GM19328 (cell line): ENCODE results near the gene NINL.

Experiments
- ATAC-seq: cut with Tn5 transposase; IDR thresholded peaks from one replicate; pipeline ENCODE4 v1.9.1; 2021; ENCODE audit warnings: mild to moderate bottlenecking, moderate library complexity; ENCODE audit not compliant: unreplicated experiment

Gene NINL

DNA sequence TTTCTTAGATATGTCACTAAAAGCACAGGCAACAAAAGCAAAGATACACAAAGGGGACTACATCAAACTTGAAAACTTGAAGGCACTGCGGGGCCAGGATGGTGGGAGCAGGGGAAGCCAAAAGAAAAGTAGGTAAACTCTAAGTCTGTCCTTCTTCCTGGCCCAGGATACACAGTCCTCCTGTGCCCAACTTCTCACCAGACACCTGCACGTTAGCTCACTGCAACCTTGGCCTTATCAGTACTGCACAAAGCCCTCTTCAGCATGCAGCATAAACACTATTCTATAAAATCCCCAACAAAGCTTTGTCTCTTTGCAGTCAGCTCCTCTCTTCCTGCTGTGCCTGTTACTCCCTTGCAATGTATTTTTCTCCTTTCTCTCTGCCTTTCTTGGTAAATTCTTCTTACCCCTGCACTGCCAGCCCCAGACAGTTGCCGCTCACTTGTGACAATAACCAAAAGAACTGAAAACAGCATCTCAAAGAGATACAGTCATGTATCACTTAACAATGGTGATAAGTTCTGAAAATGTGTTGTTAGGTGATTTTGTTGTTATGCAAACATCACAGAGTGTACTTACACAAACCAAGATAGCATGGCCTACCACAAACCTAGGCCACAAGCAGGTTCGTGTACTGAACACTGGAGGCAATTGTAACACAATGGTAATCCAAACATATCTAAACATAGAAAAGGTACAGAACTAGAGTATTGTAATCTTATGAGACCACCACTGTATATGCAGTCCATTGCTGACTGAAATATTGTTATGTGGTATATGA, 51.2 kb downstream of the NINL start:
- no peak for ATAC-seq

- no peak for ATAC-seq
Observed at GRCh38 chr20:25532971-25533391, 52.4 kb downstream of the NINL start.

DNA sequence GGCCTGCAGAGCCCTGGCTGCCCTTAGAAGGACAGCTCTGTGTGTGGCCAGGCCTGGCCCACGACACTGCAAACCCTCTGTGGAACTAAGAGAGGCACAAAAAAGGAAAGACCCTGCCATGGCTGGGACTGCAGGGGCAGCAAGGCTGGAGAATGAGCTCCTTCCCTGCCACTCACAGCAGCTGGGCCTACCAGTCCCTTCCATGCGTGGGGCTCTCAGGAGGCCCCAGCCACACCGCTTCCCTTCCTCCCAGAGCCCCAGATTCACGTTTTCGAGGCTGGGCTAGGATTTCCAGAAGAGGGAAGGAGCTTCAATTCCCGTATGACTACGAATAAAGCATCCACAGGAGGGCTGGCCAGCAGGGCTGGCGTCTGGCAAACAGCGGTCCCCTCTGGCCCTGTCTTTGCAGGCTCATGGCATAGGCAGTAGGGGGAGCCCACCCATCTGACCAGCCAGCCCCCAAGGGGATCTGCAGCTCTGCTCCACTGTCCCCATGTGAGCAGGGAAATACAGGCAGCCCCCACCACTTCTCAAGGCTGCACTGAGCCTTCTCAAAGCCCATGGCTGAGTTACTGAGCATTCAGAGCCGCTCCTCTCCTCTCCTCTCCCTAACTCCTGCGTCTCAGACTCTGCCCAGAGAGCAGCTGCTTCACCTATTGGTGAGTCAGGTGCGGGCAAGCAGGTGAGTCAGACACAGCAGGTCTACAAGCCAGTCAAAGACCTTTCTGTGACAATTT, 53.1 kb downstream of the NINL start:
- ATAC-seq = no peak

DNA sequence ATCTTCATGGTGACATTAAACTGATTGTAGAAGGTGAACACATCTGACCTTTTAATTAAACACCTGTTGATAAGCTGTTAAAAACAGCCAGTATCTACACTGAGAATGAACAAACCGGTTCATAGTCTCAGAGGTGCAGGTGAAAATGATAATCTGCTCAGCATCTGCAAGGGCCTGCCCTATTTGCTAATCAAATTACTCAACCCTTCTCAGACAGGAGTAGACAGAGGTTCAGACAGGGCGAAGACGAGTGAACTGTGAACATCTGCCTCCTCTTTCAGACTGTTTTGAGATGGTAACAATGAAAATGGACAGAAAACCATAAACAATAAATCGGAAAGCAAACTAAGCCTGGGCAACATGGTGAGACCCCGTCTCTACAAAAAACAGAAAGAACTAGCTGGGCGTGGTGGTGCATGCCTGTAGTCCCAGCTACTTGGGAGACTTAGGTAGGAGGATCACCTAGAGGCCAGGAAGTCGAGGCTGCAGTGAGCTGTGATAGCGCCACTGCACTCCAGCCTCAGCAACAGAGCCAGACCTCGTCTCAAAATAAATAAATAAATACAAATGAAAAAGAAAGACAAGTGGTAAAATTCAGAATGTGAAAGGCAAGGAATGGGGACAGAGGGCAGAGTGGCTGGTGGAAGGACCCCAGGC, 55.9 kb downstream of the NINL start:
- ATAC-seq = no peak

DNA sequence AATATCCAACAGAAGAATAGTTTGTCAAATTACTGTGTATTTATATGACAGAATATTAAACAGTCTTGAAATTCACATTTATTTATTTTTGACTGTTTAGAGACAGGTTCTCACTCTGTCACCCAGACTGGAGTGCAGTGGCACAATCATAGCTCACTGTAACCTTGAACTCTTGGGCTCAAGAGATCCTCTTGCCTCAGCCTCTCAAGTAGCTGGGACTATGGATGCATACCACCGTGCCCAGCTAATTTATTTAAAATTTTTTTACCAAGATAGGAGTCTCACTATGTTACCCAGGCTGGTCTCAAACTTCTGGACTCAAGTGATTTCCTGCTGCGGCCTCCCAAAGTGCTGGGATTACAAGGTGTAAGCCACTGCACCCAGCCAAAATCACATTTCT, 57.4 kb downstream of the NINL start:
- no peak for ATAC-seq

DNA sequence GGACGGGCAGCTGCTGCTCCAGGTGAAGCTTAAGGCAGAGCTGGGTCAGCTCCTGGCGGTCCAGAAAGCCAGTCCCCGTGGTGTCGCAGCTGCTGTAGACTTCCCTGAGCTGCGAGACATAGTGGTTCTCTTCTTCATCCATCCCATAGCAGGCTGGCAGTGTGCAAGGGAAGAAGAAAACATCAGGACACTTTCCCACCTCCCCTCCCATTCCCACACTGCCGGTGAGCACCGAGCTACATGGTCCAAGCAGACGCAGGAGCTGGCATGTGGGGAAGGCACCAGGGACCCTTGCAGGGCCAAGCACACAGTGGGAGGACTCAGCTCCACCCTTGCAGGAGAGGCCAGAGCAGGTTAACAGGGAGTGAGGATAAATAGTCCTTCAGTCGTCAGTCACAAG, 58.9 kb downstream of the NINL start:
- ATAC-seq = no peak

DNA sequence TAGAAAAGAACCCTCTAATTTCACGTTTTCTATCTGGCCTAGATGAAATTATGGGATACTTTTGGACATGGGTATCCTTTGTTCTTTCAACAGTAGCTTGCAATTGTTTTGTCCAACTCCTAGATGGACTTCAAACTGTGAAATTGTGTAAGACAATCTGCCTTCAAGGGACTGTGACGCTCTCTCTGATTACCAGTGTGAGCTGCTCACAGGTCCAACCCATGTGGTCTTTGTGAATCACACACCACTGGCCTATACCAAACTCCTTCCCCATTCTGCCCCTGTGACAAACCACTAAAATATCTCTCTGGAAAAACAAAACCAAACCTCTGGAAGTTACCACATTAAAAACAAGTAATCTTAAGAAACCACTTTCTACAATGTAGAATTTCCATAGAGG, 59.5 kb downstream of the NINL start:
- no peak for ATAC-seq

DNA sequence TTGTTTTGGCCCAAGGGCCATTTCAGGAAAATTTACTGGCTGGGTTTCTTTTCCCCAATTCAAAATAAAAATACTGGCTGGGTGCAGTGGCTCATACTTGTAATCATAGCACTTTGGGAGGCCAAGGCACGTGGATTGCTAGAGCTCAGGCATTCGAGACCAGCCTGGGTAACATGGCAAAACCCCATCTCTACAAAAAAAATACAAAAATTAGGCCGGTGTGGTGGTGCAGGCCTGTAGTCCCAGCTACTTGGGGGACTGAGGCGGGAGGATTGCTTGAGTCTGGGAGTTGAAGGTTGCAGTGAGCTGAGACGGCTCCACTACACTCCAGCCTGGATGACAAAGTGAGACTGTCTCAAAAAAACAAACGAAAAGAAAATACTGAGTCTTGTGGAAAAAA, 60.0 kb downstream of the NINL start:
- no peak for ATAC-seq

DNA sequence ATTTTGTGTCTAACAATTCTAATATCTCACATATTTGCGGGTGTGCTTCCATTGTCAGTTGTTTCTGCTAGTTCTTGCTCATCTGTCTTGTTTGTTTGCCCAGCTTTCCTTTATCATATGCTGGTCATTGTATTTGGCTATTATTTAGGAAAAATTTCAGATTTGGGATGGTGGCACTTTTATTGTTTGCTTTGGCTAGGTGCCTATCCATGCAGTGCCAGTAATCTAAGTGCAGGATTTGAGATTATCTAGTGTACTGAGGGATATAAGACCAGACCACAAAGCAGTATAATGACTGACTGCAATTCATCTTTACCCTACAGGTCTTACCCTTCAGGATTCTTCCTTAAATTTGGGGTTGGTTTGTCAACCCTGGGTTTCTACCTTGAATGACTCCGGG, 63.9 kb downstream of the NINL start:
- ATAC-seq = no peak

- no peak for ATAC-seq
Observed at GRCh38 chr20:25517124-25517523, 68.2 kb downstream of the NINL start.

- no peak for ATAC-seq
Observed at GRCh38 chr20:25514747-25515340, 70.5 kb downstream of the NINL start.

DNA sequence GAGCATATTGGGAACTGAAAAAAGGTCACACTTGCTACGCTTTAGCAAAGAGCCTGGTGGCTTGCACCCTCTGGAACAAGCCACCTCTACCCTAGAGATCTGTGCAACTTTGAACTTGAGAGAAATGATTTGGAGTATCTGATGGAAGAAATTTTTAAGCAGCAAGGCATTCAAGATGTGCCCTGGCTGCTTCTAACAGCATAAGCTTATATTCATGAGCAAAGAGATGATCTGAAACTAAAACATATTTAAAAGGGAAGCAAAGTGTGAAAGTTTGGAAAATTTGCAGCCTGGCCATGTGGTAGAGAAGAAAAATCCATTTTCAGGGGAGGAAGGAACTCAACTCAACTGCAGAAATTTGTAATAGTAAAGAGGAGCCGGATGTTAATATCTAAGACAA, 71.1 kb downstream of the NINL start:
- ATAC-seq = no peak

DNA sequence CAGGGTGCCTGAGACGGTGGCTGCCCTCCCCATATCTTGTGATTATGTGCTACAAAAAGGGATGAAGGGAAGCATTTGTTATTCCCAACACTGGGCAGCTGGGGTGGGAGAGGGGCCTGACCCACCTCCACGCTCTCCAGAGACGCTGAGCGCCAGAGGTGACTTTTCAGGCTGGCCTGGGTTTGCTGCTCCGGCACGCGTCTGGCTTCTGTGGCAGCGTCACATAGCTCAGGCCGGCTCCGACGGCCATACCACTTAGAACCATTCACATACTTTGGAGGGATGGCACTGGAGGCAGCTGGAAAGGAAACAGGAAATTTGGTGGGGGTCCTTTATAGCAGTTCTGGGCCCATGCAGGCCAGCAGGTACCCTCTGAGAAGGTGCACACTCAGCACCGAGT, 72.6 kb downstream of the NINL start:
- ATAC-seq = no peak

DNA sequence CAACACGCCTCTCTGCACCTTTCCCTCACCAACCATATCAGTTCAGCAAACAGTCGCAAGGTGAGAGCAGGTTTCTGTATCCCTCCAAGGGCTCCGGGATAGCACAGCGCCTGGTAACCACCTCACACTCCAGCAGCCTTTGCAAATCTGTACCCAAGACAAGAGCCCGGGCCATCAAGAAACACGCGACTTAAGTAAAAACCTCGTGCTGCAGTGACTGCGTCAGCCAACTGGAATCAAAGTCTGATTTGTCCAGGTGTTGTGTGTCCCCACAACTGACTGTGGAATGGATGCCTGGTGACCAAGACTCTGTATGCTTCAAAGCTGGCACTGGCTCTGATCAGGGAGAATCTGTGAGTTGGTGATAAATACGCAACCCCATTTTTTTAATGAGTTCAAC, 74.1 kb downstream of the NINL start:
- no peak for ATAC-seq

DNA sequence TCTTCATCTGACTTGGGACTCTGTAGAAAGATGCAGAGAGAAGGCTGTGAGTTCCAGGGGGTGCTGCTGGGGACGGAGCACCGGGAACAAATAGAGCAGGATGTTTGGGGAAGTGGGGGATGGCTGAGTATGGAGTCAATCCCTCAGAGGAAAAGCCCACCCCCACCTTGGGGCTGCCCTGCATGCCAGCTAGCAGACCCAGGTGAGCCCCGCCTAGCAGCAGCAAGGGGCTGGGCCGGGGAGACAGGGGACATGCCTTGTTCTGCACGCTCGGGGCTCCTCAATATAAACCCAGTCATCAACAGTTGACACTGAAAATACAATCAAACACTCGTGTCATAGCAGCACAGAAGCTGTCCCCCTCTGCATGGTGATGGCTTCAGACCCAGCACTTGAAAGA, 74.6 kb downstream of the NINL start:
- no peak for ATAC-seq

GRCh38 chr20:25510202-25510601, 75.1 kb downstream of the NINL start:
- no peak for ATAC-seq

DNA sequence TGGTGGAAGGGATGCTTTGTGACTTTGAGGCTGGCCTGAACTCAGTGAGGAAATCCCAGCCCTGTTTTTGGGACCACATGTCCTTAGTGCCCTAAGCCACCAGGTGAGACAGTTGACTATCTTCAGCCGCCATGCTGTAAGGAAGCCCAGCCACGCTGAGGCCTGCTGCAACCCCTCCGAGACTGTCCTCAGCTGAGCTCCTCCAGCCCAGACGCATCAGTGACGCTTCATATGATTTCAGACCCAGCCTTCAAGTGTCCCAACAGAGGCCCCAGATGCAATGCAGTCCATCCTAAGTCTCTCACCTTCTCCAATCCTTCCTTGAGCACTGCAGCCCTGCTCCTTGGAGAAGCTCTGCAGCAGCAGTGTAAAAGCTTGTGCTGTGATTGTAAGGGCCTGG, 76.2 kb downstream of the NINL start:
- ATAC-seq = no peak

DNA sequence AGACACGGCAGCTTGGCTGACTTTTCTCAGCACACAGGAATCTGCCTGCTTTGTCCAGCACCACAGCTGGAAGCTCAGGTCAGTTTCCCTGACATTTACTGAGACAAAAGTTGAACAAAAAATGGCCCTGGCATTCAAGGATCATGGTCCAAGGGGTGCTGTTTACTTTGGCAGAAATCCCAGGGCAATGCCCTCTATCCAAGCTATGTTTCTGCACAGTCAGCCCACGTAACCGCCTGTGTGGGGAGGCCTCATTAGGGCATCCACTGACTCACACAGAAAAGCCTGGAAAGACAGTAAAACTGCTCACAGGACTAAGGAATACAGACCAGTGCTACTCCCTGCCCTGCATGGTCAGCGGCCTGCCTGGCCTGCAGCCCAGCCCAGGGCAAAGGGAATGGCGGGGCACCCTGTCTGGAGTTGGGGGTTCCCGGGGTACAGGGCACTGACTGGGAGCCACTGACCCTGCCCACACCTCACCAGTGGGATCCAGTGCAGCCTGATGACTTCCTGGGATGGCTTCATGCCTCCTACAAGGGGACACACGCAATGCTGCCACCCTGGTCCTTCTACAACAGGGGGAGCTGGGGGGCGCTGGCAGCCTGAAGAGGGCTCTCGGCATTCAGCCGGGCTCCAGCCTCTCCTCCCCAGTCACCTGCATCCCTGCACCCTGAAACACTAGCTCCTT, 77.1 kb downstream of the NINL start:
- ATAC-seq = no peak

- ATAC-seq = no peak
Observed at GRCh38 chr20:25507385-25508082, 77.8 kb downstream of the NINL start.

DNA sequence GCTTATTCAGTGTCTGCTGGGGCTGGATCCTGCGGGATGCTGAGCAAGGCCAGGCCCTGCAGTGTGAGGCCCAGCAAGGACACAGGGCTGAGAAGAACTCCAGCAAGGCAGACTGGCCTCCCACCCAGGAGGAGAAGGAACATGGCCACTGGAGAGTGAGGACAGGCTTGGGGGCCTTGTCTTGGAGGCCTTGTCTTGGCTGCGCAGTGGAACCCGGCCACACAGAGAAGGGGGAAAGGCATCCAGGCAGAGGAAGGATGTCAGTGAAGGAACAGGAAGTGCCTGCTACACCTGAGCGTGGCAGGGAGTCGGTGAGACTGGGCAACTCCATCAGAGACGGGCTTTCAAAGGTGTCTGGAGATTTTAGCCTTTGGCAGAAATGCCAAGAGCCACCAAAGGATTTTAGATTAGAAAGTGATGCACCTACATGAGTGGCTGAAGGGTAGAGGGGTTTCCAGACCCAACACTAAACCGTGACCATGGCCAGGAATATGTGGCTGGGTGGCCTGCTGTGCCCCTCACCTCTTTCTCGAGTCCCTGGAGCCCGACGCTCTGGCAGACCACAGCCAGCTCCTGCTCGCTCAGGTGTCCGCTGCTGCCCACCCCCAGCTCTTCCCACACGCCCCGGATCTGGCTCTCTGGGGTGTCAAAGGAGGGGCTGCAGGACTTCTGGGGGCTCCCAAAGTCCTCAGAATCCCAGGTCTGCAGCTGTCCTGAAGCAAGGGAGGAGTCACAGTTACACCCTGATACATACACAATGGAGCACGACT, 80.8 kb downstream of the NINL start:
- ATAC-seq = no peak
